ENCODE results near the gene CTDSP2. TPM values are rescaled to one million over a fixed set of nuclear protein-coding genes. Genes with fewer than 3 reads are reported as not detected.
A peak's percentile ranks its signal among the peaks of the same experiment; 100 is the strongest.

The CTDSP2 gene
- total and polyA plus RNA-seq, 10 of the 15 experiments (the other 5 are each of a cell fraction or from before 2014, with no cell fraction given), result 17.3 to 98.2 (median 54.1) TPM

DNA sequence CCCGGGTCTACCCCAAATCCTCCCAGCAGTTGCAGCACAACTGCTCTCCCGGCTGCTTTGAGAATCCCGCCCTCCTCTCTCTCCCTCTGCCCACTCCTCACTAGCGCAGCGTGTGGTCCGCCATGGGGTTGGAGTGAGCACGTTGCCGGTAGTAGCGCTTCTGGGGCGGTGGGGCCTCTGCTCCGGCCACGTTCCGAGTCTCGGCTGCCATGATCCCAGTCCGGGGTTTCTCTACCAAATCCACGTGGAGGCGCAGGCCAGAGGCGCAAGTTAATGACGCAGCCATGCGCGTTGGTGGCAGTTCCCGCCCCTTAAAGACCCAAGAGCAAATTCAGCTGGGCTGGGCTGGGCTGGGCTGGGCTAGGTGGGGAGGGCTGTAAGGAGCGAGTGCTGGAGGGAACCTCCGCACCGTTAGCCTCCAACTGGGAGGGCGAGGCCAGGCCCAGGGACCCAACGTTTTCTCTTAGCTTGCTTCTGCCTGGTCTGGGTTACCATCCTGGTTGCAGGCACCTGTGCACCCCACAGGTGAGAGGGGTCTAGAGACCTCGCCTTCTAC is 74.6 kb downstream of the CTDSP2 start, which contains the start of gene METTL1 (continued):
- peak; percentile 67; the same call in 1 of the 2 replicates for TF ChIP-seq RB1 (IDR thresholded peaks at IDR 0.05; ENCODE audit: borderline replicate concordance)
- peak; percentile 84; the same call in 1 of the 2 replicates for TF ChIP-seq HDAC2 (IDR thresholded peaks at IDR 0.05)
- TF ChIP-seq RAD51 (IDR thresholded peaks at IDR 0.05), result no peak; the same call in 1 of the 2 replicates
- TF ChIP-seq MYC (IDR thresholded peaks at IDR 0.05; ENCODE audit: insufficient read depth, insufficient read length, insufficient replicate concordance, low read length, severe bottlenecking), result peak; percentile 99
- TF ChIP-seq IRF4 (IDR thresholded peaks at IDR 0.05; ENCODE audit: low read depth, low read length), result peak; percentile 8; the same call in 1 of the 2 replicates
- TF ChIP-seq SREBF2 (IDR thresholded peaks at IDR 0.05; ENCODE audit: low read length), result no peak
- TF ChIP-seq RUNX3 (IDR thresholded peaks at IDR 0.05; ENCODE audit: low read length), result peak; percentile 48; the same call in 1 of the 2 replicates
- no peak for TF ChIP-seq ZNF24 (IDR thresholded peaks at IDR 0.05)
- peak; percentile 41; the same call in 1 of the 2 replicates for TF ChIP-seq TCF3 (IDR thresholded peaks at IDR 0.05; ENCODE audit: borderline replicate concordance, insufficient read depth, low read depth, low read length)
- no peak for TF ChIP-seq NFIC (IDR thresholded peaks at IDR 0.05; ENCODE audit: low read depth, low read length)
- no peak for TF ChIP-seq NFYA (IDR thresholded peaks at IDR 0.05; ENCODE audit: borderline replicate concordance, low read depth, low read length)
- TF ChIP-seq KLF5 (IDR thresholded peaks at IDR 0.05; ENCODE audit: partially characterized antibody), result peak; percentile 26
- TF ChIP-seq PKNOX1 (IDR thresholded peaks at IDR 0.05), result no peak
- 0 out of 2 replicates have a peak, but pooled peaks have one; percentile 43 for TF ChIP-seq GATAD2B (conservative IDR thresholded peaks at IDR 0.05; ENCODE audit: low read depth)
- TF ChIP-seq CBFB (IDR thresholded peaks at IDR 0.05; ENCODE audit: low read depth), result peak; percentile 64; the same call in 1 of the 2 replicates
- TF ChIP-seq SREBF1 (IDR thresholded peaks at IDR 0.05; ENCODE audit: low read length), result no peak
- peak; percentile 72 for TF ChIP-seq E2F8 (IDR thresholded peaks at IDR 0.05; ENCODE audit: low read depth, partially characterized antibody)
- TF ChIP-seq, protein P1, sequence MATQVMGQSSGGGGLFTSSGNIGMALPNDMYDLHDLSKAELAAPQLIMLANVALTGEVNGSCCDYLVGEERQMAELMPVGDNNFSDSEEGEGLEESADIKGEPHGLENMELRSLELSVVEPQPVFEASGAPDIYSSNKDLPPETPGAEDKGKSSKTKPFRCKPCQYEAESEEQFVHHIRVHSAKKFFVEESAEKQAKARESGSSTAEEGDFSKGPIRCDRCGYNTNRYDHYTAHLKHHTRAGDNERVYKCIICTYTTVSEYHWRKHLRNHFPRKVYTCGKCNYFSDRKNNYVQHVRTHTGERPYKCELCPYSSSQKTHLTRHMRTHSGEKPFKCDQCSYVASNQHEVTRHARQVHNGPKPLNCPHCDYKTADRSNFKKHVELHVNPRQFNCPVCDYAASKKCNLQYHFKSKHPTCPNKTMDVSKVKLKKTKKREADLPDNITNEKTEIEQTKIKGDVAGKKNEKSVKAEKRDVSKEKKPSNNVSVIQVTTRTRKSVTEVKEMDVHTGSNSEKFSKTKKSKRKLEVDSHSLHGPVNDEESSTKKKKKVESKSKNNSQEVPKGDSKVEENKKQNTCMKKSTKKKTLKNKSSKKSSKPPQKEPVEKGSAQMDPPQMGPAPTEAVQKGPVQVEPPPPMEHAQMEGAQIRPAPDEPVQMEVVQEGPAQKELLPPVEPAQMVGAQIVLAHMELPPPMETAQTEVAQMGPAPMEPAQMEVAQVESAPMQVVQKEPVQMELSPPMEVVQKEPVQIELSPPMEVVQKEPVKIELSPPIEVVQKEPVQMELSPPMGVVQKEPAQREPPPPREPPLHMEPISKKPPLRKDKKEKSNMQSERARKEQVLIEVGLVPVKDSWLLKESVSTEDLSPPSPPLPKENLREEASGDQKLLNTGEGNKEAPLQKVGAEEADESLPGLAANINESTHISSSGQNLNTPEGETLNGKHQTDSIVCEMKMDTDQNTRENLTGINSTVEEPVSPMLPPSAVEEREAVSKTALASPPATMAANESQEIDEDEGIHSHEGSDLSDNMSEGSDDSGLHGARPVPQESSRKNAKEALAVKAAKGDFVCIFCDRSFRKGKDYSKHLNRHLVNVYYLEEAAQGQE (IDR thresholded peaks at IDR 0.05; ENCODE audit: low read depth, low read length), result no peak
- TF ChIP-seq BHLHE40 (IDR thresholded peaks at IDR 0.05; ENCODE audit: borderline replicate concordance in 1 of 2, low read depth in 2 of 2, low read length in 1 of 2), result peak; percentile 47 to 52; a peak in 2 of 4 replicates
- TF ChIP-seq BCL11A (IDR thresholded peaks at IDR 0.05; ENCODE audit: low read depth, low read length), result no peak
- TF ChIP-seq POLR2A (IDR thresholded peaks at IDR 0.05; ENCODE audit: low read depth, low read length), result peak; percentile 97
- no peak for TF ChIP-seq ETV6 (conservative IDR thresholded peaks at IDR 0.05 in 1 of 2, IDR thresholded peaks at IDR 0.05 in 1 of 2; ENCODE audit: borderline replicate concordance in 1 of 2, low read depth in 1 of 2)
- peak; percentile 86 for TF ChIP-seq SMARCA5 (IDR thresholded peaks at IDR 0.05)
- TF ChIP-seq MEF2A (IDR thresholded peaks at IDR 0.05; ENCODE audit: insufficient read depth, low read depth, low read length), result no peak
- TF ChIP-seq SRF (IDR thresholded peaks at IDR 0.05; ENCODE audit: low read depth in 2 of 2, low read length in 2 of 2), result peak in 1 of 2 experiments; percentile 78; a peak in 2 of 4 replicates
